ENCODE measurements around the gene SGPL1. TPM values are rescaled to one million over a fixed set of nuclear protein-coding genes. Genes with fewer than 3 reads are reported as not detected.

The SGPL1 gene
- total and polyA plus RNA-seq, 2 experiments from 2014 or later = 12.0 to 42.7 TPM

- Mint-ChIP-seq H3K27ac (no peak overlapping the region), H3K9me3 (peaks cover 2% of the 10 kb centered on the region; the same call in 2 of the 3 replicates), H3K36me3 (ENCODE audit: low read depth) (no peaks in the 10 kb centered on the region), H3K4me1 (0 out of 3 replicates have a peak, but pooled peaks cover 4% of the 10 kb centered on the region), H3K27me3 (ENCODE audit: insufficient read depth, low read depth, poor library complexity) (peaks cover 9% of the 10 kb centered on the region), H3K4me3 (no peak overlapping the region)
- Histone ChIP-seq H3K4me3 (no peak overlapping the region), H3K79me2 (replicated peaks; ENCODE audit: insufficient read depth) (no peaks in the 10 kb centered on the region), H3K27me3 (ENCODE audit: insufficient read depth) (no peaks in the 10 kb centered on the region), H2AFZ (no peak overlapping the region), H3K4me2 (no peak overlapping the region), H3F3A (replicated peaks; ENCODE audit: low read depth) (no peaks in the 10 kb centered on the region), H3K9me2 (ENCODE audit: insufficient read depth) (no peaks in the 10 kb centered on the region), H3K36me3 (ENCODE audit: insufficient read depth) (no peaks in the 10 kb centered on the region), H3K27ac (ENCODE audit: low read depth) (no peak overlapping the region), H4K20me1 (replicated peaks; ENCODE audit: insufficient read depth) (no peaks in the 10 kb centered on the region), H3K4me1 (ENCODE audit: insufficient read depth) (no peaks in the 10 kb centered on the region)
- DNase-seq (ENCODE audit: low spot score) (no peak), ATAC-seq (no peak)
- no peak for TF ChIP-seq CREB1 (CRISPR knock-in tag; IDR thresholded peaks at IDR 0.05; ENCODE audit: low read depth)
- TF ChIP-seq POLR2AphosphoS5 (IDR thresholded peaks at IDR 0.05; ENCODE audit: low read depth) = no peak
- TF ChIP-seq, protein P1, sequence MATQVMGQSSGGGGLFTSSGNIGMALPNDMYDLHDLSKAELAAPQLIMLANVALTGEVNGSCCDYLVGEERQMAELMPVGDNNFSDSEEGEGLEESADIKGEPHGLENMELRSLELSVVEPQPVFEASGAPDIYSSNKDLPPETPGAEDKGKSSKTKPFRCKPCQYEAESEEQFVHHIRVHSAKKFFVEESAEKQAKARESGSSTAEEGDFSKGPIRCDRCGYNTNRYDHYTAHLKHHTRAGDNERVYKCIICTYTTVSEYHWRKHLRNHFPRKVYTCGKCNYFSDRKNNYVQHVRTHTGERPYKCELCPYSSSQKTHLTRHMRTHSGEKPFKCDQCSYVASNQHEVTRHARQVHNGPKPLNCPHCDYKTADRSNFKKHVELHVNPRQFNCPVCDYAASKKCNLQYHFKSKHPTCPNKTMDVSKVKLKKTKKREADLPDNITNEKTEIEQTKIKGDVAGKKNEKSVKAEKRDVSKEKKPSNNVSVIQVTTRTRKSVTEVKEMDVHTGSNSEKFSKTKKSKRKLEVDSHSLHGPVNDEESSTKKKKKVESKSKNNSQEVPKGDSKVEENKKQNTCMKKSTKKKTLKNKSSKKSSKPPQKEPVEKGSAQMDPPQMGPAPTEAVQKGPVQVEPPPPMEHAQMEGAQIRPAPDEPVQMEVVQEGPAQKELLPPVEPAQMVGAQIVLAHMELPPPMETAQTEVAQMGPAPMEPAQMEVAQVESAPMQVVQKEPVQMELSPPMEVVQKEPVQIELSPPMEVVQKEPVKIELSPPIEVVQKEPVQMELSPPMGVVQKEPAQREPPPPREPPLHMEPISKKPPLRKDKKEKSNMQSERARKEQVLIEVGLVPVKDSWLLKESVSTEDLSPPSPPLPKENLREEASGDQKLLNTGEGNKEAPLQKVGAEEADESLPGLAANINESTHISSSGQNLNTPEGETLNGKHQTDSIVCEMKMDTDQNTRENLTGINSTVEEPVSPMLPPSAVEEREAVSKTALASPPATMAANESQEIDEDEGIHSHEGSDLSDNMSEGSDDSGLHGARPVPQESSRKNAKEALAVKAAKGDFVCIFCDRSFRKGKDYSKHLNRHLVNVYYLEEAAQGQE (IDR thresholded peaks at IDR 0.05; ENCODE audit: unreplicated experiment) = no peak
- TF ChIP-seq CTCF (conservative IDR thresholded peaks at IDR 0.05; ENCODE audit: low read depth in 2 of 2) = no peak
- no peak for TF ChIP-seq EZH2 (IDR thresholded peaks at IDR 0.05; ENCODE audit: low read depth, unreplicated experiment)
- TF ChIP-seq STAT1 (IDR thresholded peaks at IDR 0.05; ENCODE audit: unreplicated experiment) = no peak
- TF ChIP-seq, protein P2, sequence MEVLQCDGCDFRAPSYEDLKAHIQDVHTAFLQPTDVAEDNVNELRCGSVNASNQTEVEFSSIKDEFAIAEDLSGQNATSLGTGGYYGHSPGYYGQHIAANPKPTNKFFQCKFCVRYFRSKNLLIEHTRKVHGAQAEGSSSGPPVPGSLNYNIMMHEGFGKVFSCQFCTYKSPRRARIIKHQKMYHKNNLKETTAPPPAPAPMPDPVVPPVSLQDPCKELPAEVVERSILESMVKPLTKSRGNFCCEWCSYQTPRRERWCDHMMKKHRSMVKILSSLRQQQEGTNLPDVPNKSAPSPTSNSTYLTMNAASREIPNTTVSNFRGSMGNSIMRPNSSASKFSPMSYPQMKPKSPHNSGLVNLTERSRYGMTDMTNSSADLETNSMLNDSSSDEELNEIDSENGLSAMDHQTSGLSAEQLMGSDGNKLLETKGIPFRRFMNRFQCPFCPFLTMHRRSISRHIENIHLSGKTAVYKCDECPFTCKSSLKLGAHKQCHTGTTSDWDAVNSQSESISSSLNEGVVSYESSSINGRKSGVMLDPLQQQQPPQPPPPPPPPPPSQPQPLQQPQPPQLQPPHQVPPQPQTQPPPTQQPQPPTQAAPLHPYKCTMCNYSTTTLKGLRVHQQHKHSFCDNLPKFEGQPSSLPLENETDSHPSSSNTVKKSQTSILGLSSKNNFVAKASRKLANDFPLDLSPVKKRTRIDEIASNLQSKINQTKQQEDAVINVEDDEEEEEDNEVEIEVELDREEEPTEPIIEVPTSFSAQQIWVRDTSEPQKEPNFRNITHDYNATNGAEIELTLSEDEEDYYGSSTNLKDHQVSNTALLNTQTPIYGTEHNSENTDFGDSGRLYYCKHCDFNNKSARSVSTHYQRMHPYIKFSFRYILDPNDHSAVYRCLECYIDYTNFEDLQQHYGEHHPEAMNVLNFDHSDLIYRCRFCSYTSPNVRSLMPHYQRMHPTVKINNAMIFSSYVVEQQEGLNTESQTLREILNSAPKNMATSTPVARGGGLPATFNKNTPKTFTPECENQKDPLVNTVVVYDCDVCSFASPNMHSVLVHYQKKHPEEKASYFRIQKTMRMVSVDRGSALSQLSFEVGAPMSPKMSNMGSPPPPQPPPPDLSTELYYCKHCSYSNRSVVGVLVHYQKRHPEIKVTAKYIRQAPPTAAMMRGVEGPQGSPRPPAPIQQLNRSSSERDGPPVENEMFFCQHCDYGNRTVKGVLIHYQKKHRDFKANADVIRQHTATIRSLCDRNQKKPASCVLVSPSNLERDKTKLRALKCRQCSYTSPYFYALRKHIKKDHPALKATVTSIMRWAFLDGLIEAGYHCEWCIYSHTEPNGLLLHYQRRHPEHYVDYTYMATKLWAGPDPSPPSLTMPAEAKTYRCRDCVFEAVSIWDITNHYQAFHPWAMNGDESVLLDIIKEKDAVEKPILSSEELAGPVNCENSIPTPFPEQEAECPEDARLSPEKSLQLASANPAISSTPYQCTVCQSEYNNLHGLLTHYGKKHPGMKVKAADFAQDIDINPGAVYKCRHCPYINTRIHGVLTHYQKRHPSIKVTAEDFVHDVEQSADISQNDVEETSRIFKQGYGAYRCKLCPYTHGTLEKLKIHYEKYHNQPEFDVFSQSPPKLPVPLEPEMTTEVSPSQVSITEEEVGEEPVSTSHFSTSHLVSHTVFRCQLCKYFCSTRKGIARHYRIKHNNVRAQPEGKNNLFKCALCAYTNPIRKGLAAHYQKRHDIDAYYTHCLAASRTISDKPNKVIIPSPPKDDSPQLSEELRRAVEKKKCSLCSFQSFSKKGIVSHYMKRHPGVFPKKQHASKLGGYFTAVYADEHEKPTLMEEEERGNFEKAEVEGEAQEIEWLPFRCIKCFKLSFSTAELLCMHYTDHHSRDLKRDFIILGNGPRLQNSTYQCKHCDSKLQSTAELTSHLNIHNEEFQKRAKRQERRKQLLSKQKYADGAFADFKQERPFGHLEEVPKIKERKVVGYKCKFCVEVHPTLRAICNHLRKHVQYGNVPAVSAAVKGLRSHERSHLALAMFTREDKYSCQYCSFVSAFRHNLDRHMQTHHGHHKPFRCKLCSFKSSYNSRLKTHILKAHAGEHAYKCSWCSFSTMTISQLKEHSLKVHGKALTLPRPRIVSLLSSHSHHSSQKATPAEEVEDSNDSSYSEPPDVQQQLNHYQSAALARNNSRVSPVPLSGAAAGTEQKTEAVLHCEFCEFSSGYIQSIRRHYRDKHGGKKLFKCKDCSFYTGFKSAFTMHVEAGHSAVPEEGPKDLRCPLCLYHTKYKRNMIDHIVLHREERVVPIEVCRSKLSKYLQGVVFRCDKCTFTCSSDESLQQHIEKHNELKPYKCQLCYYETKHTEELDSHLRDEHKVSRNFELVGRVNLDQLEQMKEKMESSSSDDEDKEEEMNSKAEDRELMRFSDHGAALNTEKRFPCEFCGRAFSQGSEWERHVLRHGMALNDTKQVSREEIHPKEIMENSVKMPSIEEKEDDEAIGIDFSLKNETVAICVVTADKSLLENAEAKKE (CRISPR knock-in tag; IDR thresholded peaks at IDR 0.05) = no peak
- no peak for TF ChIP-seq ZNF114 (CRISPR knock-in tag; IDR thresholded peaks at IDR 0.05)
- no peak for TF ChIP-seq ETS1 (IDR thresholded peaks at IDR 0.05)
- no peak for TF ChIP-seq JUNB (IDR thresholded peaks at IDR 0.05; ENCODE audit: unreplicated experiment)
- TF ChIP-seq ZNF331 (CRISPR knock-in tag; IDR thresholded peaks at IDR 0.05; ENCODE audit: low read depth) = no peak
- no peak for TF ChIP-seq NANOG (IDR thresholded peaks at IDR 0.05; ENCODE audit: borderline replicate concordance)
Observed at GRCh38 chr10:70906953-70907636, 91.3 kb downstream of the SGPL1 start.

All from GM23338 (cell line).